ENCODE results near the gene CDKN3.

Gene CDKN3, protein sequence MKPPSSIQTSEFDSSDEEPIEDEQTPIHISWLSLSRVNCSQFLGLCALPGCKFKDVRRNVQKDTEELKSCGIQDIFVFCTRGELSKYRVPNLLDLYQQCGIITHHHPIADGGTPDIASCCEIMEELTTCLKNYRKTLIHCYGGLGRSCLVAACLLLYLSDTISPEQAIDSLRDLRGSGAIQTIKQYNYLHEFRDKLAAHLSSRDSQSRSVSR

DNA sequence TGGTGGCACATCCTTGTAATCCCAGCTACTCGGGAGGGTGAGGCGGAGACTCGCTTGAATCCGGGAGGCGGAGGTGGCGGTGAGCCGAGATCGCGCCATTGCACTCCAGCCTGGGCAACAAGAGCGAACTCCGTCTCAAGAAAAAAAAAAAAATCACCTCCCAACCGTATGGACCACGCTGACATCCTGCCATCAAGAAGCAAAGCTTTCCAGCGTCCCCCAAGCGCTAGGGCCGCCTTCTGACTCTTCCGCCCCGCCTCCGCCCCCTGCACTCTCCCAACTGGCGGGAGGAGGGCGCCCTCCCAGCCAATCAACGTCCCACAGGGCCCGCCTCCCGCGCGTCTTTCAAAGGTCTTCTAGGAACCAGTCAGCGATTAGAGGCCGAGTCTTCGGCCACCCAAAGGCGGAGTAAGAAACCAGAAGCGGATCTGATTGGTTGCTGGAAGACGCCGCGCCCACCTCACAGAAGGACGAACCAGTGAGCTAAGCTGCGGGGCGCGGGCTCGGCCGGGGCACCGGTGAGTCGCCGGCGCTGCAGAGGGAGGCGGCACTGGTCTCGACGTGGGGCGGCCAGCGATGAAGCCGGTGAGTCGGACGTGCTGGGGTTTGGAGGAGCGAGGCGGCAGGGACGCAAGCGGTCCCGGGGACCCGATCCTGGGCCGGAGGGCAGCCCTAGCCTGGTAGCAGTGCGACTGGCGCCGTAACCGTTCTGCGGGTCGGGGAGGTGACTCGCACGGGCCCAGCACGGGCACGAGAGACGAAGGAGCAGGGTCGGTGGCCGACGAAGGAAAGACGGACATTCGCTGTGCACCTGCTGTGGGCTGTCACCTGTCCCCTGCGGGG, at the start of gene CDKN3:
TSS of gene CDKN3 (plus strand) at position 515 of the 843 bp plus-strand sequence. CDS start at position 577, 62 bp downstream.
- in situ Hi-C loops (cut with HindIII; ENCODE audit: low sequenced_read_pairs) = no loop called here

DNA sequence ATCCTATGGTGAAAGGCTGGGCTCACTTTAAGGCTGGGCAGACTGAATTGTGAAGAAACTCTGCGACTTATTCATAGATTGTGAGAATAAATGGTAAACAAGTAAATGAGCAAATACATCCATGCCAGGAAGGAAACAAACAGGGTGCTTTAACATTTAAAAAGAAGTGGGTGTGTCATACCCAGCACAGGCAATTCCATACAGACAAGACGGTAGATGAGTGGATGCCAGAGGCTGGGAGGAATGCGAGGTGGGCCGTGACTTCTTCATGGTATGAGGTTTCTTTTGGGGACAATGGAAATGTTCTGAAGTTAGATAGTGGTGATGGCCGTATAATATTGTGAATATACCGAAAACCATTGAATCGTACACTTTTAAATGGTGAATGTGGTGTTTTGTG, 49.8 kb upstream of the CDKN3 start:
- in situ Hi-C loops (cut with HindIII; ENCODE audit: low sequenced_read_pairs) = no loop called here

DNA sequence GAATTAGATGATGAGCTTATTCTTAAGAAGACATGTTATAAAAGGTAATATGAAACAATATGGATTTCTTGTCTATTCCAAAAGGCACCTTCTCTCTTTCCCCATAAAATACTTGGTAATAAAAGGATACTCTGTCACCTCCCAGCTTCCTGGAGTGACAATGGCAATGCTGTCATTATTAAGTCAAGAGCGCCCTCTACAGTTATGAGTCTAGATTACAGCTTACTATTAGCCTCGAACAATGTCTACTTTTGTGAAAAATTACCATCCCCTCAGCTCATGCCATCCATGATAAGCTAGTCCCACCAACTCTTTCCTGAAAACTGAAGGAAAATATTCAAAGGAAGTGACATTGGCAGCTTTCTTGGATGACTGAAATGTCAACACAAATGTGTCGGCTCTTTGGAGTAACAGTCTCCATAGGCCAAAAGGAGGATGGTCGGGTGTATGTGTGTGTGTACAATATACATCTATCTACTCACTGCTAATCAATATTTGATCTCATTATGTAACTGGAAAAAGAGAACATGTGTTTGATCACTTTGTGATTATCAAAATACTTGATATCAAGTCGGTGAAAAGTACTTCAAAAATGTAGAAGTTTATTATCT, 48.7 kb upstream of the CDKN3 start:
- in situ Hi-C loops (cut with HindIII; ENCODE audit: low sequenced_read_pairs) = no loop called here

DNA sequence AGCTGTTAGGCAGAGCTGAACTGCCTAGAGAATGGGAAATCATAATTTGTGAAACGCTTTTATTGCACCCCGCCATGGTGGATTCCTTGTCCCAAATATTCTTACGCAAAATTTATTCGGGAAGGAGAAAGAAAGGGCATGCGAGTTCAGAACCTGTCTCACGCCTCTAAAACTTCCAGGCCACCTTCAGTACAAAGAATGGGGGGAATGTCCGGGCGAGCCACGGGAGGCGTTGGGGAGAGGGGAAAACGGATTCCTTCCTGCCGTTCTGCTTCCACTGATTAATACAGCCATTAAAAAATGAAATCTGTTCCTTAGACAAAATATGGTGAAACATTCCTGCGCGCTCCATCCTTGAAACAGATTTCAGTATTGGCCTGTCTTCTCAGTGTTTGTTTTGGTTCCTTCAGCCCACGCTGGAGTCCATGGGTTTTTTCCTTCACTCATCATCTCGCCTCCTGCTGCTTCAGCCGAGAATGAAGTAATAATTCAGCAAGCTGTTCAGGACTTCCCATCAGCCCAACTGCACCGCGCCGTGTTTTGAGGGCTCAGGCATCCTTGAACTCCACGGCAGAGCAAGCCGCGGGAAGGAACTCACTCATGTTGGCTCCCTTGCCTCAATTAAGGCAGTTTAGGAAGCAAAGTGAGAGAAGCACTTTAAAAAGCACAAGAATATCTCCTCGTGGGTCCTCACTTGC, 47.7 kb upstream of the CDKN3 start:
- in situ Hi-C loops (cut with HindIII; ENCODE audit: low sequenced_read_pairs) = no loop called here

DNA sequence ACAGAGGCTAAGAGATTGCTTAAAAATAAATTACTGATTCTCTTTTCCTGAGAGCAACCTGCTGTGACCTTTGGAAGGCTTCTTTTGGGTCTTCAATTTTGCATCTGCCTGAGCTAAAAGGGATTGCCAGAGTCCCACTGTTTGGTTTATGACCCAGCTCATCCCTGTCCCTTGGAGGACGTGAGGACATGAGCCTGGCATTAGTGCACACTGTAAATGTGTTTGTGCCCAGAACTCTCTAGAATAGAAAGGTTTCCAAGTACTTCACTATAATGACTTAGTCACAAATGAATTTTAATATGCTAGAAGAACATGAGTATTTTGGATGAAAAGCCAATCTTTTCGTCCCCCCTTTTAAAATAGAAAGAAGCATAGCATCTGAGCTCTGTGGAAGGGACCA, 47.1 kb upstream of the CDKN3 start:
- in situ Hi-C loops (cut with HindIII; ENCODE audit: low sequenced_read_pairs) = no loop called here

DNA sequence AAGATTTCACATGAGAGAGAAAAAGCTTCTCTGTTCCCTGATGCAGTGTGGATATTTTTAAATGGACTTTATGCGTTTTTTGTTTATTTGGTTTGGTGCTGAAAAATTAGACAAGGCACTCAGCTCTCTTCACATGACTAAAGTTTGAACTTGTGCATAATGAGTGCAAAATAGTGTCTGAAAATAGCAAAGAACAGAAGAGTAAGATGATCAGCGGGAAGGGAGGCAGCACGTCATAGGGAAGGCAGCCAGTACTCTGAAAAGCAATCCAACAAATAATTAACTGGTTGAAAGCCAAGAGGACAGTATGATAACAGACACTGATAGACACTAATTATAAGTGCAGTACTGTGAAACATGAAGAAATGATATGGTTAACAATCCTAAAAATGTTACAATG, 46.6 kb upstream of the CDKN3 start:
- in situ Hi-C loops (cut with HindIII; ENCODE audit: low sequenced_read_pairs) = no loop called here

DNA sequence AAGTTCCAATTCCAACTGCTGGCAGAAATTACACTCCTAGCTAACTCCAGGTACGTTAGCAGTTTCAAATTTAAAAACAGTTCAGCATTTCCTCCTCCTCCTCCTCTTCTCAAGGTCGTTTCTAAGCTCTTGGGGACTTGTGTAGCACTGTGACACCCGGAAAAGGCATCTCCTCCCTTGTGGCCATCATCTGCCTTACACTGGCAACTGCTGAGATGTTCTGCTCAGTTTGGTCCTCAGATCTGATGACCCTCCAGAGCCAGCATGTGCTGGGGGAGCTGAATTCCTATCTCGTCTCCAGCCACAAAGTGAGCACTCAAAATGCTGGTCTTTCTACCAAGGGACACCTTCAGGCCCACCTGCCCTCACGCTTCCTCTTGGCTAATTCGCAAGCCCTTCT, 43.5 kb upstream of the CDKN3 start:
- in situ Hi-C loops (cut with HindIII; ENCODE audit: low sequenced_read_pairs) = no loop called here

DNA sequence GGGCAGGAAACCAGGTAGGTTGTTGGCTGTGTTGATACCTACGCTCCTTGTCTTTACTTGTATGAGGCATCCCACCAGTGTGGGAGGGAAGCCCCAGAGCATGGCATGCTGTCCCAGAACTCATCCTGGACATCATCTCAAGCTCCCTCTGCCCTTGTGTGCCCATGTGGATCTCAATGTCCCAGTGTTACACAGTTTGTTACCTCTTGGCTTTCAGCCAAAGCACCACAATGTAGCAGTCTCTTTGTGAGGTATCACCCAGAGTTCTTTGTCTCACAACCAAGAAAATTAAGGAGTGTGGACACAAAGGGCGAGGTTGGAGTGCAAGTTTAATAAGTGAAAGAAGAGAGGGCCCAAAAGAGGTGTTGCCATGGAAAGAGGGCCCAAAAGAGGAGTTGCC, 43.1 kb upstream of the CDKN3 start:
- in situ Hi-C loops (cut with HindIII; ENCODE audit: low sequenced_read_pairs) = no loop called here

DNA sequence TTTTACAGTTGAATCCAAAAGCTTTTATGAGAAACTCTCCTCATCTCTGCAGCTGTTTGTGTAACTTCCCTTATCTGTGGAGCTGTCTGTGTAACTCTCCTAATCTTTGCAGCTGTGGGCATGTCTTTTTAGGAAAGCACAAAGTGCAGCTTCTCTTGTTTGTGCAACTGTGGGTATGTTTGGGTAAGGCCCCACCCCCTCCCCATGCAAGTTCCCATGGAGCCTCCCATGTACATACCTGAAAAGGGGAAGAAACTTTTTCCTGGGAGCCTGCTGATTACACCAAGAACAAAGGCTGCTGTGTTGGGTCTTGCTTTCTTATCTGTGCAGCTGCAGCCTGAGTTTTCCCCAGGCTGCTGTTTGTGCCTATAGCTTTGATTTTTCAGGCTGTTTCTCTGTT, 42.7 kb upstream of the CDKN3 start:
- in situ Hi-C loops (cut with HindIII; ENCODE audit: low sequenced_read_pairs) = no loop called here

DNA sequence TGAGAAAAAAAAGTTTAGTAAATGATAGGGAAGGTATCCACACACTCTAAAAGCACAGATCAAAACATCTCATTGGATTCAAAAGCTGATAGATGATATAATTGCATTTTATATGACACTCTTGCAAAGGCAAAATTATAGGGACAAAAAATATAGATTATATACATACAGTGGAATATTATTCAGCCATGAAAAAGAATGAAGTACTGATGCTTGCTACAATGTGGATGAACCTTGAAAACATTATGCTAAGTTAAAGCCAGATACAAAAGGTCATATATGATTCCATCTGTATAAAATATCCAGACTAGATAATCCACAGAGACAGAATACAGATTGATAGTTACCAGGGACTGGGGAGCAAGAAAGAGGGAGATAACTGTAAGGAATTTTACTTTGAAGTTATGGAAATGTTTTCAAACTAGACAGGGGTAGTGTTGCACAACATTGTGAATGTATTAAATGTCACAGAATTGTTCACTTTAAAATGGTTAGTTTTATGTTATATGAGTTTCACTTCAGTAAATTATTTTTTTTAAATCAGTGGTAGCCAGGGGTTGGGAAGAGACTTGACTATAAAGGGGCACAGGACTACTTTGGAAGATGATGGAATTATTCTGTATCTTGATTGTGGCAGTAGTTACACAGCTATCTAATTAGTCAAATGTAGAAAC, 41.7 kb upstream of the CDKN3 start:
- in situ Hi-C loops (cut with HindIII; ENCODE audit: low sequenced_read_pairs) = no loop called here

DNA sequence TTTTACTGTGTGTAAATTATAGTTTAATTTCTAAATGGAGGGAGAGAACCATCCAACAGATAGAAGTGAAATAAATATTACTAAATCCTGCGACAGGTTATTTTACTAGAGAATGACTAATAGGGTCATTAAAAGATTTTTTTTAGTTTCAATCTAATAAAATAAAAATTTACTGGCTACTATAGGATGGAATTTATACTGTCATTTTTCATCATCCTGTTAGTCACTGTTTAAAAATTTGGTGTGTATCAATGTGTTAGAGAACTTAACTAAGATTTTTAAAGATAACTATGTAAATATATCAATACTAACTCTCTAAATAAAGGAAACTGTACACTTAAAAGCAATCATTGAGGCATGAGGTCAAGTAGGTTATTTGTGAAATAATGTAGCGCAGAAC, 41.1 kb upstream of the CDKN3 start:
- in situ Hi-C loops (cut with HindIII; ENCODE audit: low sequenced_read_pairs) = no loop called here

DNA sequence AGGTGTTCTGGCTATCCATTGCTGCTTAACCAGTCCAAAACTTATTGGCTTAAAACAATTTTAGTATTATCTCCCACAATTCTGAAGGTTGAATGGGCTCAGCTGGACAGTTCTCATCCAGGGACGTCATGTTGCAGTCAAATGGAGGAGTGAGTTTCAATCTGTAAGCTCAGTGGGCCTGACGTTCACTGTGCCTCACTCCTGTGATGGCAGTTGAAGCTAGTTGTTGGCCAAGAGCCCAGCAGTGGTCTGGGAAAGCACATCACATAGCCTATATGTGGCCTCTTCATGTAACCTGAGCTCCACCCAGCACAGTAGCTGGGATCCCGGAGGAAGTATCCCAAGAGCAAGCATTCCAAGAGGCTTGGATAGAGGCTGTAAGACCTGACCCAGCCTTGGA, 40.6 kb upstream of the CDKN3 start:
- in situ Hi-C loops (cut with HindIII; ENCODE audit: low sequenced_read_pairs) = no loop called here

DNA sequence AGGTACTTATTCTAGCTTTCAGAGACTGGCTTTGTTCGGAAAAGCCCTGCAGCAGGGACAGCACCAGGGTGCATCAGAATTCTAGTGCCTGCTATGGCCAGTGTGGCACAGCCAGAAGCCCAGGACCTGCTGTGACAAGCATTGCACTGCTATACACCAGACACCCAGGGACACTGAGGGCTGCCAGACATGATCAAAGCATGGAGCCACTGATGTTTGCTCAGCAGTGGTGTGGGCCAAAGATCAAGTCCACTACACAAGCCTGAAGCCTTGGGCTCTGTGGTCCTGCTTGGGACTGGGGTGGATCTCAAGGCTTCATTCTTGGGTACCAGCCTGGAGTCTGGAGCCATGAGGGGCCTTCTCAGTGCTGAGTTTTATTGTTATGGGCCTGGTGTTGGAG, 36.1 kb upstream of the CDKN3 start:
- in situ Hi-C loops (cut with HindIII; ENCODE audit: low sequenced_read_pairs) = no loop called here

DNA sequence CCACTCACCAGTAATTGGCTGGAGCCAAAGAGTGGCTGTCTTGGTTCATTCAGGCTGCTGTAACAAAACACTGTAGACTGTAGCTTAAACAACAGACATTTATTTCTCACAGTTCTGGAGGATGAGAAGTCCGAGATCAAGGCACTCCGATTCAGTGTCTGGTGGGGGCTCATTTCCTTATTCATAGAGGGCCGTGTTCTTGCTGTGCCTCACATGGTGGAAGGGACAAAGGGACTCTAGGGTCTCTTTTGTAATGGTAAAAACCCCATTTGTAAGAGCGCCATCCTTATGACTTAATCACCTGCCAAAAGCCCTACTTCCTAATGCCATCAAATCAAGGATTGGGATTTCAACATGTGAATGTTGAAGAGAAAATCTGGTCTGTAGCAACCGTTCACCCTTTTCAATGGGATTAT, 34.7 kb upstream of the CDKN3 start:
- in situ Hi-C loops (cut with HindIII; ENCODE audit: low sequenced_read_pairs) = no loop called here

DNA sequence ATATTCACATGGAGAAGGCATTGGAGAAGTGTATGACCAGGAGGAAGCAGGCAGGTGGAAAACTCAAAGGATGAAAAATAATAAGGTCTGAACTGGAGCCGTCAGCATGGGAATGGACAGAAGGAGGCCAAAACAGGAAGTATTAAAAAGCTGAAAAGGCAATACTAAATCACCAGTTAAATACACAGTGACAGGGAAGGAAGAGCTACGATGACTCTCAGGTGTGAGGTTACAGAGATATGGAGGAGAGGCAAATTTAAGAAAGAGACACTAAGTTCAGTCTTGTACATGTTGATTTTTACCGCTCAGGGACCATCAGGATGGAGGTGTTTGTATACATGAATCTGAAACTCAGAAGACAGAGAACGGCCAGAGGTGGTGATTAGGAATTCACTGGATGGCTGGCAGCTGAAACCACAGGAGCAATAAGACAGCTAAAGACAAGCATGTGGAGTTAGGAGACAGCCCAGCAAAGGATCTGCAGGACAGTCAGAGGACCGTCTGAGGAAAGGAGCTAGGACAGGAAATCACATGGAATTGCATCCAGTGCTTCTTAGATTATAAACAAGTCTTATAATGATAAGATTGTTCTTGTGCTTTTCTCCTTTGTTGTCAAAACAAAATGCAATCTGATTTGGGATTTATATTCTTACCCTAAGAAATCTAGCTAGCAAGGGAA, 33.9 kb upstream of the CDKN3 start:
- in situ Hi-C loops (cut with HindIII; ENCODE audit: low sequenced_read_pairs) = no loop called here

DNA sequence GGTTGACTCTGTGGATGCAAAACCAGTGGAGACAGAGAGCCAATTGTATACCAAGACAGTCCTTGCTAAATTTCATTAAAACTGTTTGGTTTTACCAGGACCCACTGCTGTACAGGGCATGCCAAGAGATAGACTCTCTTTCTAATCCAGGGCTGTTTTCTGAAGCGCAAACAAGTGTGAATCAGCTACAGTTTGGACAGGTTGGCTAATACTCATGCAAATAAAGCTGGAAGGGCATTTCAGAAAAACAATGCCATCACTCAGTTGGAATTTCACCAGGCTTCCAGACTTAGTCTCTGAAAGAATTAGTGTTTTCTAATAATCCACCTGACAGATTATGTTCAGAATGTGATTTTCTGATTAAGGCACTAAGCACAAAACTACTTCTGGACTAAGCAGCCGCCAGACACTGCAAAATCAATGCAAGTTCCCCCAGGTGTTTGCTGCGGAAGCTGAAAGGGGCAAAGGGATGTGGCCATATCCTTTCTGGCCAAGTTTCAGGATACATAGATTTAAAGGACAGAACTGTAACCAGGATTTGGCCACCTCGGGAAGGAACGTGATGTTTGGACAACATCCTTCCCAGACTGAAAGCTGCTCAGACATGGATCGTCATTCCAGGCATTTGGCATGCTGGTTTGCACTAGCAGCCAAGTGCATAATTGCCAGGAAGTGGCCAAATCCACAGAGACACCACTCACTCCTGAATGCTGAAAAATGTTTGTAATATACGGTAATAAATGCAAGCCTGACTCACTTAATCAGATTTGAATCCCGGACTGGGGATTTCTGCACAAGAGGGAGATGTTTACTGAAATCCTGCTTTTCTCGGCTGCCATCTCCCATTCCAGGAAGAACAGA, 32.0 kb upstream of the CDKN3 start:
- in situ Hi-C loops (cut with HindIII; ENCODE audit: low sequenced_read_pairs) = no loop called here

DNA sequence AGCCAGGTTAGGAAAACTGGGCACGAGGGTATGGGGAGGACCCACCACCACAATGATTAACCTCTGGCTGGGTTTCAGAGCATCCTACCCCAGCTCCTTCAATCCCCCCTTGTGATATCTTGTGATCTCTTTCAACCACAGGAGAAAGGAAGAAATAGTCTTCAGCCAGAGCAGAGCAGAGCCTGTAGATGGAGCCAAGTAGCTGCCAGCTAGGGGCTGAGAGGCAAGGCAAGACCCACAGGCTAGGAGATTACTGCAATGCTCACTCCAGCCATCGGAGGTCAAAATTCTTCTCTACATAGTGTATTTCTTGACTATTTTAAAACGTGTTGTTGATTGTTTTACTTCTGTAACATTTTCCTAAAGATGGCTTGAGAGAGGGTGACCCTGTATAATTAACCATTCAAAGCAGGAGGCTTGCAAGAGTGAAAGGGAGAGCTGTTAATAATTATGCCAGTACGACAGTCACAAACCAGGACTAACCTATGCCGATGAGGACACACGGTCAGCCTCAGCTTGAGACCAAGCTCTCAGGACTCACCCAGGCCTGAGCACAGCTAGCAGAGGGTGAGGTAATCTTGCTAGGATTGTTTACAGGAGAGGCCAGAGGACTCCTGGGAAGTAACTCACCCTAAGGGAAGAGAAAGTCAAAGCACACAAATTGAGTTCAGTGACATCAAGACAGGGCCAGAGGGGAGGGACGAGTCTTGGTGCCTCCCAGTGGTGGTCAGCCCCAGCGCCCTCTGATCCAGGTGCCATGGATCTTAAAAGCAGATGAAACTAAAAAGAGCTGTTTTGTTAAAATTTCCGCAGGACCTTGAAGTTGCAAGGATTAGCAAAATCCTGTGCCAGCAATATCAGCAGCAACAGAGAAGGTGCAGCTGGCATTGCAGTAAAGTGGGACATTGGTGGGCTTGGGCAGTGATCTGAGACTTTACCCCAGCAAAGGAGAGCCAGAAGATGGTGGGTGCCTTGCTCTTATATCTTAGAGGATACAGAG, 29.8 kb upstream of the CDKN3 start:
- in situ Hi-C loops (cut with HindIII; ENCODE audit: low sequenced_read_pairs) = no loop called here

DNA sequence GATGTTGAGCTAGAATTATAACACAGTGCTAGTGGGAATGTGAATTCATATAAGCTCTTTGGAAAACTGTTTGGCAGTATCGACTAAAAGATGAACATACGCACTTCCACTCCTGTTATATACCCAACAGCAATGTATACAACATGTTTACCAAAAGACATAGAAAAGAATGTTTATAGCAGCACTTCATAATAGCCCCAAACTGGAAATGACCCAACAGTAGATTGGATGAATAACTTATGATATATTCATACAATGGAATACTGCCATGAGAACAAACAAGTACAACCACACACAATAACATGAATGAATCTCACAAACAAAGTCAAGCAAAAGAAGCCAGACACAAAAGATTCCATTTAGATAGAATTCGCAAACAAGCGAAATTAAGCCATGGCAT, 28.5 kb upstream of the CDKN3 start:
- in situ Hi-C loops (cut with HindIII; ENCODE audit: low sequenced_read_pairs) = no loop called here
